Posterior vena cava (tissue), 2 donors: ENCODE measurements around the gene HELB. TPM values are rescaled to one million over a fixed set of nuclear protein-coding genes. Genes with fewer than 3 reads are reported as not detected.

Experiments
- DNase-seq: peaks from one replicate; pipeline ENCODE4 v3.0.0-alpha.2; 2020; ENCODE audit warnings: low spot score
- intact Hi-C, 2 donors: fragments of 100-400 bp; cut with DNase I; formaldehyde crosslinking; loops; one replicate each; pipeline versions ENCODE4 v1.14.1 to v1.14.2; 2022 to 2023
- long read RNA-seq, 2 donors: library from polyadenylated mRNA; unstranded; transcript quantifications; one replicate each; pipeline ENCODE4 v2.0.0, GENCODE V29; 2020 to 2021
- total RNA-seq, 2 donors: library from RNA; stranded (reverse); fragmentation: NEBNext Ultra II Directional; extraction: Animal tissue kit (Norgen Biotek cat#: 25700); gene quantifications; one replicate each; pipeline ENCODE4 v1.2.1, GENCODE V29; 2021
- donor health status: DM: yes; HTN: yes; CAD: no.
- donor health status: DM: yes; HTN: yes; CAD: no.

HELB gene
- 1 to 10 TPM; 2.4 to 2.6 TPM for total RNA-seq
- long read RNA-seq, donor 1, partial matches to known transcripts: 0 of 1 reads
- long read RNA-seq, donor 1, other reads (novel, unspliced or antisense): 1 of 1 reads
- long read RNA-seq, donor 2: 0 reads

- intact Hi-C loops: no loop called here
These were observed at the start of gene HELB for GRCh38 chr12:66301944-66302826. Gene HELB, plus strand, starts transcription at chr12:66302493. Its CDS starts 111 bp downstream, at chr12:66302604.

GRCh38 chr12:66252771-66253170 lies 49.5 kb upstream of the HELB start:
- intact Hi-C loops: no loop called here
- no peak for DNase-seq

More at GRCh38 chr12:66301944-66302826, at the start of gene HELB:
- peak; percentile 99 for DNase-seq

DNA sequence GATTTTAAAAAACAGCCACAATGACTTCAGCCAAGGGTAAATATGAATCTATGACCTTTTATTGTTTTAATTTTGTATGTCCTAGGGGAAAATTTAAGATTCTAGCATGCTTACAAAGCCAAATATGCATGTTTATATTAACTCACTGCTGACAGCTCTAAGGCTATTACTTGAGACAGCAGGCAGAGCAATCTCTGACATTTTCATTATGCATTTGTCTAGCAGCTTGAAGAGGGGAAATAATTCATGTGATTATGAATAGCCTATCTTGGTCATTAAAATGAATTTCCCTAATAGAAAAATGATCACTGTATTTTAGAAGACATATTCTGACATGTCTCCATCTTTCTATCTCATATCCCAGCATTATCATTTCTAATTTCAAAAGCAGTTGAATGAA lies 46.6 kb upstream of the HELB start:
- intact Hi-C loops: no loop called here

GRCh38 chr12:66258011-66258410 lies 44.3 kb upstream of the HELB start:
- DNase-seq: no peak
- intact Hi-C loops: no loop called here

More for the DNA sequence above, 46.6 kb upstream of the HELB start:
- DNase-seq: no peak

- DNase-seq: no peak
- intact Hi-C loops: no loop called here
These were observed 39.6 kb upstream of the HELB start for GRCh38 chr12:66262737-66263136.

- DNase-seq: no peak
- intact Hi-C loops: no loop called here
These were observed 33.7 kb upstream of the HELB start for GRCh38 chr12:66268562-66268961.

GRCh38 chr12:66269142-66269541 lies 33.2 kb upstream of the HELB start:
- no peak for DNase-seq
- intact Hi-C loops: no loop called here

DNA sequence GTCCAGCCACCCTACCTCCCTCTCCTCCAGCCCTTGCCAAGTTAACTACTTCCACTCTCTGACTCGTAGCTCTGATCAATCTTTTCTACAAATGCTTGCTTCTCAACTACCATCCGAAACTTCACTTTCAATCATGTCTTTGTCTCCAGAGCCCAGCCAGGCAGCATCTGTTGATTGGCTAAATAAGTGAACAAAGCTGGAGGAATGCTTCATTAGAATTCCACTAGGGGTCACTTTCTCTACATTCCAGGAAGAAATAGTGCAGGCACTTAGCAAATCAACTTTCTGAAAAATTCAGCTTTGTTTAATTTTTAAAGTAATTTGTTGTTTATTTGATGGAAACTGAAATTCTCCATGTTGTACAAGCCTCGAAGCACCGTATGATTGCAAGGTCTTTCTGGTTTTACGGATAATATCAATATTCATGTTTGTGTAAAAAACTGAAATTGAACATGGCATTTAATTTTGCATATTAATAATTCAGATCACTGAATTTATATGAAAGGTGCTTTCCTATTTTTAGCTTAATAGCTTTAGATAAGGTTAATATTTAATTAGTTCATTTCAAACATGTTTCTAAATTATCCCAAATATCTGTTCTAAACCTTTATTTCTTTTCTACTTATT lies 32.4 kb upstream of the HELB start:
- intact Hi-C loops: loop anchor here (10.0 kb wide), 1 partner anchor 425 kb away; no protein-coding TSS in a partner anchor
- DNase-seq: no peak

DNA sequence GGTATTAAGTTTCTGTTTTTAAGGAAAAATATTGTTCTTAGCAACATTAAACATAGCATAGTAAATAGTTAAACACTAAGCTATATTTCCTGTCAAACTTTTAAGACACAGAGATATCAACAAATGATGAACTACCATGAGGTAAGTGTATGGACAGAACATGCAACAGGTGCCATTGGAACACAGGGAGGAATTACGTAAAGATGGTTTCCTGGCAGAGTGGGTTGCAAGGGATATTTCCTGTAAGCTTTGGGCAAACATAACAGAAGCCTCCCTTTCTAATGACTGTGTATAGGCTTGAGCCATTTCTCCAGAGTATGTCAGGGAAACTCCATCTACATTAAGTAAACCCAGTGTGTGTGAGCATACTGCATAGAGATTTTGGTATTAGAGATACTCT lies 31.7 kb upstream of the HELB start:
- intact Hi-C loops: loop anchor here (10.0 kb wide), 1 partner anchor 424 kb away; no protein-coding TSS in a partner anchor
- no peak for DNase-seq

DNA sequence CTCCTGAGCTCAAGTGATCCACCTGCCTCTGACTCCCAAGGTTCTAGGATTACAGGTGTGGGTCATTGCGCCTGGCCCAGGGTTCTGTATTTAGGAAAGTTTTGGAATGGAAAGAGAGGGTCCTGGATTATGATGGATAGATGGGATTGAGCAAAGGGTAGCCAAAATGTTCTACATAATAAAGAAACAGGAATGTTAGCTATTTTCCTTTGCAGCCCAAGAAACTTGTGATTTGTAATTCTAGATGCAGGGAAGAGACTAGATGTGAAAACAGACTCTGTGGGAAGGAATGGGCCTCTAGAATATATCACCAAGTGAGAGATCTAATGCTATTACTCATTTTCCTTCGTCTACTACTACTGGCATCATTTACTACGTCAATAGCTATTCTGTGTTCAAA lies 29.6 kb upstream of the HELB start:
- DNase-seq: no peak
- intact Hi-C loops: loop anchor here (10.0 kb wide), 1 partner anchor 422 kb away; no protein-coding TSS in a partner anchor

GRCh38 chr12:66273147-66273546 lies 29.1 kb upstream of the HELB start:
- no peak for DNase-seq
- intact Hi-C loops: loop anchor here (10.0 kb wide), 1 partner anchor 422 kb away; no protein-coding TSS in a partner anchor

DNA sequence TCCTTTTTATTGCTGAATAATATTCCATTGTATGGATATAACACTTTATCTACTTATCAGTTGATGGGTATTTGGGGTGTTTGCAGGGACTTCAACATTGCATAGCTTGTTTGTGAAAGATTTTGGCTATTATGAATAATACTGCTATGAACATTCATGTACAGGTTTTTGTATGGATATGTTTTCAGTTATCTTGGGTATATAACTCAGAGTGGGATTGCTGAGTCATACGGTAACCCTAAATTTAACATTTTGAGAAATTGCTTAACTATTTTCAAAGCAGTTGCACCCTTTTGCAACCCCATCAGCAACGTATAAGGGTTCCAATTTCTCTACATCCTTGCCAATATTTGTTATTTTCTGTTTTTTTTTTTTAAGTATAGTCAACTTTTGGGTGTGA lies 27.3 kb upstream of the HELB start:
- DNase-seq: no peak
- intact Hi-C loops: loop anchor here (10.0 kb wide), 1 partner anchor 420 kb away; no protein-coding TSS in a partner anchor

GRCh38 chr12:66279123-66279712 lies 23.1 kb upstream of the HELB start:
- intact Hi-C loops: loop anchor here (10.0 kb wide), 1 partner anchor 416 kb away; no protein-coding TSS in a partner anchor

GRCh38 chr12:66280561-66280960 lies 21.7 kb upstream of the HELB start:
- intact Hi-C loops: no loop called here
- no peak for DNase-seq

More at GRCh38 chr12:66279123-66279712, 23.1 kb upstream of the HELB start:
- DNase-seq: no peak

DNA sequence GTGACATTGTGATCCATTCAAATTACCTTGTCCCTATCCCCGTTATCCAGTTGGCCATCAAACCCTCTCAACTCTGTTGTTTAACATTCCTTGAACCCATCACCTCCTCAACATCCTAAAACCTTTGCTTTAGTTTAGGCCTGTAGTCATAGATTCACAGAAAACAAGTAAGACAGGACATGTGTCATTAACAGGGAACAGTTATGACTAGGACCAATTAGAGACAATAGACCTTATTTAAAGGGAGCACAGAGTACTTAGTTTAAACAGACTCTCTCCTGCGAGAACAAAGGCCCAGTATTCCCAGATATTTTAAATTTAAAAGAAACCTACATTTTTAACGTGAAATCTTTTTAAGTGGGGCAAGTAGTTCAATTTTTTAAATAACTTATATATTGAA lies 20.0 kb upstream of the HELB start:
- intact Hi-C loops: no loop called here
- no peak for DNase-seq

- DNase-seq: no peak
- intact Hi-C loops: no loop called here
These were observed 15.0 kb upstream of the HELB start for GRCh38 chr12:66287275-66287674.

GRCh38 chr12:66288121-66288520 lies 14.2 kb upstream of the HELB start:
- intact Hi-C loops: no loop called here
- no peak for DNase-seq

- no peak for DNase-seq
- intact Hi-C loops: no loop called here
These were observed 12.8 kb upstream of the HELB start for GRCh38 chr12:66289485-66289884.

DNA sequence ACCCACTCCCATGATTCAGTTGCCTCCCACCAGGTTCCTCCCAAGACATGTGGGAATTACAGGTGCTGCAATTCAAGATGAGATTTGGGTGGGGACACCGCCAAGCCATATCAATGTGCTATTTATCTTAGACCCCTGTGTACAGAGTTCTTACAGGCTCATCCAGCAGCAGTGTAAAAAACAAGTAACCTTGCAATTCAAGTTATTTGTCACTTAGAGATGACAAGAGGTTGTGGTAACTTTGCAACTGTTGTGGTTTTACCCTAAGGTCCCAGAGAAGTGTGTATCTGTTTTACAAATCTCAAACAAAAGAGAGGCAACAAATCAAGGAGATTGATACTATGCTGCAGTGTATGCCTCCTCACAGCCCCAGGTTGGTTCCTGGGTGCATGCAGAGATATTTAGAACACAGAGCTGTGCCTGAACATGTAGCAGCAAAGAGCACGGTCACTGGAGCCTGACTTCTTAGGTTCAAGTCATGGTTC lies 11.5 kb upstream of the HELB start:
- intact Hi-C loops: no loop called here
- no peak for DNase-seq
